Measurements from ENCODE around the gene VPS13D.

DNA sequence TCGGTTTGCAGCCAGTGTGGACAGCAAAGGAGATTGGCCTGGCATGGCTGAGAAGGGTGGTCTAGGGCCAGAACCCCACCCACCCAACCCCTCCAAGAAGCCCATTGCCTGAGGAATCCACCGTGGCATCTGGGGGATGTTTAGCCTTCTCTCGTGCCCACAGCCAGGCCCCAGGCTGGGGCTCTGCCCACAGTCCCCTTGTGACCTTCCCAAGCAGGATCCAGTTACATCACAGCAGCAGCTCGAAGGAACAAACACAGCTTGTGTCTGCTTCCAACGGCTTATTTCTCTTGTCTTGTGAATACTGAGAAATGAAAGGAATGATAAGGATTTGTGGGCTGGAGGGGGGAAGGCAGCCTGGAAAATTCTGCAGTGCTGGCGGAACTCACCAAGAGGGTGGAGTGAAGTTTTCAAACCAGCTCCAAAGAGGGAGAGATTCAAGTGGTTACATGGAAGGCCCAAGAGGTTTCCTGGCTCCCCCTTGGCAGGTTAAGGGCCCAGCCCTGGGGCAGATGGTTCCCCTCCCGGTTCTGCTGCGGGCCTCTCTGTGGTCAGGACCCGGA is 326.6 kb downstream of the VPS13D start:
- peak in 1 of 2 donors; percentile 49 for TF ChIP-seq POLR2A (IDR thresholded peaks at IDR 0.05)
- TF ChIP-seq, protein P1, sequence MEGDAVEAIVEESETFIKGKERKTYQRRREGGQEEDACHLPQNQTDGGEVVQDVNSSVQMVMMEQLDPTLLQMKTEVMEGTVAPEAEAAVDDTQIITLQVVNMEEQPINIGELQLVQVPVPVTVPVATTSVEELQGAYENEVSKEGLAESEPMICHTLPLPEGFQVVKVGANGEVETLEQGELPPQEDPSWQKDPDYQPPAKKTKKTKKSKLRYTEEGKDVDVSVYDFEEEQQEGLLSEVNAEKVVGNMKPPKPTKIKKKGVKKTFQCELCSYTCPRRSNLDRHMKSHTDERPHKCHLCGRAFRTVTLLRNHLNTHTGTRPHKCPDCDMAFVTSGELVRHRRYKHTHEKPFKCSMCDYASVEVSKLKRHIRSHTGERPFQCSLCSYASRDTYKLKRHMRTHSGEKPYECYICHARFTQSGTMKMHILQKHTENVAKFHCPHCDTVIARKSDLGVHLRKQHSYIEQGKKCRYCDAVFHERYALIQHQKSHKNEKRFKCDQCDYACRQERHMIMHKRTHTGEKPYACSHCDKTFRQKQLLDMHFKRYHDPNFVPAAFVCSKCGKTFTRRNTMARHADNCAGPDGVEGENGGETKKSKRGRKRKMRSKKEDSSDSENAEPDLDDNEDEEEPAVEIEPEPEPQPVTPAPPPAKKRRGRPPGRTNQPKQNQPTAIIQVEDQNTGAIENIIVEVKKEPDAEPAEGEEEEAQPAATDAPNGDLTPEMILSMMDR (IDR thresholded peaks at IDR 0.05): no peak

All from thyroid gland (tissue), 4 donors.